Activated CD8-positive, alpha-beta memory T cell treated with anti-CD3 and anti-CD28 coated beads for 24 hours (primary cell): ENCODE data around the gene PDZD7.

Experiments used
- DNase-seq: peaks from one replicate; pipeline ENCODE4 v3.0.0-alpha.2; 2020

Gene PDZD7

GRCh38 chr10:101016814-101017213 lies 14.1 kb downstream of the PDZD7 start:
- no peak for DNase-seq

DNA sequence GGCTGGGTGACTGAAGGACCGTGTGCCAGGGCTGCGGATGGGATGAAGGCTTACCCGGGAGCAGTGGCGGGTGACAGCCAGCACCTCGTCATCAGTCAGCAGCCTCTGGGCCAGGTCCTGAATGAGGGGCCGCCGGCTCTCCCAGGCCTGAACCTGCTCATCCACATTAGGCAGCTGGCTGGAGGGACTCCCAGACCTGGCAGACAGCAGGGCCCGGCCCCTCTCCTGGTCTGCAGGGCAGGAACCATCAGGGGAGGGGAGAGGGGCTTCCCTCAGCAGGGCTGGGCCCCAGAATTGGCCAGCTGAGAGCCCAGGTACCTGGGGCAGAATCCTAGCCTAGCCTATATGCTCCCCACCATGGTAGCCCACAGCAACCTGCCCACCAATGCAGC lies 15.4 kb downstream of the PDZD7 start:
- DNase-seq: no peak

DNA sequence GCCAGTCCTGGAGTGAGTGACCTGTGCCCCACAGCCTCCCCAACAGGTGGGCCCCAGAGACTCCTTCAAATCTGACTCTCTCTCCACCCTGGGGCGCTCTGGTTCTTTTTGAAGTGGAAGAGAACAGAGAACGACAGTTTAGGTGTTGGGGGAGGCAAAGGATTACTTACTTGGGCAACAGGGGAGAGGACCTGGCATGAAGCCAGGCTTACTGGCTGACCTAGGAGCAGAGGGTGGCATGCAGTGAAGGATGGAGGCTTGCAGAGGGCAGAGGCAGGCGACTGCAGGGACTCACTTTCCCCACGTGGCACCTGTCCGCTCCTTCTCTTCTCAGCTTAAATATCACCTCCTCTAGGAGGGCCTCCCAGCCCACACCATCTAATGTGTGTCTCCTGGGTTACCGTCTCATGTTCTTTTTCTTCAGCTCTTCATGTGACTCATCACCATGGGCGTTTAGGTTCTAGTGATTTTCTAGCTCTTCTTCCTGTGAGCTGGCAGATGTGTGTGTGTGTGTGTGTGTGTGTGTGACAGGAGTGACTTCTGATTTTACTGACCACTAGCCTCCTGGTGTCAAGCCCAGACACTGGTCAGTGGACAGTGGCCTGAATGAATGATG lies 15.9 kb downstream of the PDZD7 start:
- no peak for DNase-seq

GRCh38 chr10:101014230-101014884 lies 16.6 kb downstream of the PDZD7 start:
- peak; percentile 92 for DNase-seq

DNA sequence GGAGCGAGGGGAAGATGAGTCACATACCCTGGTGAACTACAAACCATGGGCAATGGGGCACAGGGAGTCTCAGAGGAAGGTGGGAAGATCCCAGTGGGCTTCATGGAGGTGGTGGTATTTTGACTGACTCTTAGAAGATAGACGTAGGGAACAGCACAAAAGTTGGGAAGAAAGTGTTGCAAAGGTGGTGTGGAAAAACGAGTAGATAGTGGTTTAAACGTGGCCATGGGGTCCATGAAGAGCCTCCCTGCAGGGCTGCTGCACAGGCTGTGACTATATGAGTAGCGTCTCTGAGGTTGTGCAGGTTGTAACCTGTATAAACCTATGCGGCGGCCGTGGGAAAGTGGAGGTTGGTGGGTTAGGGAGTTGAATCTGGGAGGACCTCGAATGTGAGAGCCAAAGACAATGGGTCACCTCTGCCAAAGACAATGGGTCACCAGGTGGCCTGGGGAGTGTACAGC lies 17.5 kb downstream of the PDZD7 start:
- DNase-seq: no peak

DNA sequence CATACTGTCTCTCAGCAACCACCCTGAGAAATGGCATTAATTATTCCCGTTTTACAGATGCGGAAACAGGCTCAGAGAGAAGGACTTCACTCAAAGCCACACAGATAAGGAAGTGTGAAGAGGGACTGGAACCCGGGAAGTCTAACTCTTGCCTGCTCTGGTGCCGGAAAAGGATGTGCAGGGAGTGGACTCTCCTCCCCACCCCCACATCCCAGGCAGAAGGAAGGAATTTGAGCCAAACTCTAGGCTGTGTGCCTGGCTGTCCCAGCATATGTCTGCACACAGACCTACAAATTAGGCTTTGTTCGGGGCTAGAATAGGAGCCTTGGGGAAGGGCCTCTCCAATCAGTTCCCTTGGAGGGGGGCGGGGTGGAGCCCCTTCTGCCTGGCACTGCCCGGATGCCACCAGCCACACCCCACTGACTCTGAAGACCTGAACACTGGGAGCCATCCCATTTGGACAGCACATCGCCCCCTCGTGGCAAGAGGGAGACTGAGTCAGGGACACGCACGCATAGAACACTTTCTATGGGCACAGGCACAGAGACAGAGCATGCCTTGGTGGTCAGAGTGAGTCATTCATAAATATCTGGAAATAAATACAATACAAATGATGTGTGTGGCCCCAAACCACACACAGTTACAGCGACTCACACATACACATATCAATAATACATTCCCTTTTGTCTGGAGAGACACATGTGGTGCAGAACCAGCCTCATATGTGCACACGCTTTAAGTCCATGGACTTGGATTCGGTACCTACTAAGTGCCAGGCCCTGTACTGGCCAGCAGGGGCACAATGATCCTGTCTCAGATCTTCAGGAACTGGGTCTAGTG lies 18.2 kb downstream of the PDZD7 start:
- peak; percentile 89 for DNase-seq

DNA sequence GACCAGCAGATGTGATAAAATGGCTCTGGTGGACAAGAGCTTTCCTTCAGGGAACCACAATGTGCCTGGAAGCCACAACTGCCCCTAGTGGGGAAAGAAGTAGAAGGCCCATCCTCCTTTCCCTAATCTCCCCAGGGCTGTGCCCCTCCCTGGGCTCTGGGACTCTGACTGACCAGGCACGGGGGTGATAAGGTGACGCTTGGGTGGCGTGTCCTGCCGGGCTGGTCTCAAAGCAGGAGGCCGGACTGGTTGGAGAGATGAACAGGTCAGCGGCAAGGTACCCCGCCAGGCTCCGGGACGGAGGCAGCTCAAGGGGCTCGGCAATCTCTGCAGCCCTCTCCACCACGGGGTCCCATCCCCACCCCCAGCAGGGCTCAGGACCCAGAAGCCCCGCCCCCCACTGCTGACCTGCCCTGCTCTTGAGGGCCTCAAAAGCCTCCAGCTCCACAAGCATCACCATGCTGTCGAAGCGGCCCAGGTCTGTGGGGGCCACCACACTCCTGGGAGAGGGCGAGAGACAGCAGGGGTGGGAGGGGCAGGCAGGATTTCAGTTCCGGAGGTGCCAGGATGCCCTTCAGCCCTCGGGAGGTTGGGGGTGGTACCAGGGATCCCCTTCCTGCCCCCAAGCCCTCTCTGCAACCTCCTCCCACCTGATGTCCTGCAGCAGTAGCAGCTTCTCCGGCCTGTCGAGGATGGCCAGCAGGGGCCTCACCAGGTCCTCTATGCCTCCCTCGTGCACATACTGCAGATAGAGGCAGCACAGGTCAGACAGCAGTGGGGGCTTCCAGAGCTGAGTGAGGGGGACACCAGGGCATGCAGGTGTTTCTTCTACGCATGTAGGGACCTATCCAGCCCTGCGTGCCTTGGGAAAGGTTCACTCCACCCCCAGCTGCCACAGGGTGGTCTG lies 19.2 kb downstream of the PDZD7 start:
- no peak for DNase-seq

- DNase-seq: no peak
Observed at GRCh38 chr10:101010329-101010728, 20.6 kb downstream of the PDZD7 start.

DNA sequence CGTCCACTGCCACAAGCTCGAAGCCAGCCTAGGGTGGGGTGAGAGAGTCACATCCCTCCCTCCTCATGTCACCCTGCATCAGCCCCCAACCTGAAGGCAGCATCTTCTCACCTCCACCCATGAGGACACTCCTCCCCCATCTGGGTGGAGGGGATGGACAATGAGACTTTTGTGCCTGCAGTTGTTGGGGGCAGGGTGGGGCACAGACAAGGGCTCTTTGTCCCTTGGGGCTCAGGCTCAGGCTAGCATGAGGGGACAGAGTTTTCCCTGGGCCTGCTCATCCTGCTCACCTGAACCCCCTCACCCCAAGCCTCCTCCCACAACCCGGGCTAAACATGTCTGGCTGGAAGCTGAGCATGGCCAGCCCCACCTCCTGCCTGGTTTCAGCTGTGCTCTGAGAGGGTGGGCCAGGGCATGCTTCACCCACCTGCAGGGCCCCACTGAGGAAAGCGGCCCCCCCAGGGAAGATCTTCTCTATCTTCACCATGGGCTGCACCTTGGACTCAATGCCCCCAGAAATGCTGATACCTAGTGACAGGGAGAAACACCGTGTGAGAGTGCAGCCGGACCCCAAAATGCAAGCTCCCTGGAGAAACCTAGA lies 22.0 kb downstream of the PDZD7 start:
- no peak for DNase-seq

DNA sequence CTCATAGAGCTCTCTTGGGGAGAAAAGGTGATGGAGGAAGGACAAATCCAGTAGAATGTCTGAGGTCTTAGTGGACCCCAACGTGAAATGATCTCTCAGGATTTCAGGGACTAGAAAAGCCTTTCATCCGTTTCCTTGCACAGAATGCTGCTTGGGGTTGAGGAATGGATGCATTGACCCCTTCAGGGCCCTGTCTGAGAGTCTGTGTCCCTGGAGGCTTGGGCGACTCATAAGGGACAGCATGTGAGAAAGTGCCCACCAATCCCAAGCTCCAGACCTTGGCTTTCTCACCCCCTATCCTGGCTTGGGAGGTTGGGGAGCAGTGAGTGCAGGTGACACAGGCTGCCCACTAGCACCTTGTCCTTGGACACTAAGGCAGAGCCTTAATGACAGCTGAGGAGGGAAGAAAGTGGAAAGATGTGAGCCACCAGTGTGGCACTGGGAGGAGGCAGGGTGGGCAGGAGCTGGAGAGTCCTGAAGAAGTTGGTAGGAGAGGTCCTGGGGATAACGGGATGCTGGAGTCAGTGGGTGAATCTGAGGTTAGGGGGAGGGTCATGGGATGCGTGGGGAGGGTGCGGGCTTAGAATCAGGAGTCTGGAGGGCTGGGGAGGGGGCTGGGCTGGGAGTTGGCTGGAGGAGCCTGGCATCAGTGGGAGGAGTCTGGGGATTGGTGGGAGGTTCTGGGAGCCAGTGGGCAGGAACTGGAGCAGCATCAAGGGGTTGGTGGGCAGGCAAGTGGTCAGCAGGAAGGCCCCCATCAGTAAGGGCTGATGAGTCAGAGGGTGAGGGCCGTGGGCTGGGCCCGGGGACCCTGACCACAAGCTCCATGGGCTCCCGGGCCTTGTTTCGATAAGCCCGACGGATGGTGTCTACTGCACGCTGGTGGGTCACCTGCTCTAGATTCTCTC lies 22.8 kb downstream of the PDZD7 start:
- no peak for DNase-seq

GRCh38 chr10:101007099-101007711 lies 23.7 kb downstream of the PDZD7 start:
- no peak for DNase-seq

- DNase-seq: no peak
Observed at GRCh38 chr10:101006593-101007098, 24.3 kb downstream of the PDZD7 start.

DNA sequence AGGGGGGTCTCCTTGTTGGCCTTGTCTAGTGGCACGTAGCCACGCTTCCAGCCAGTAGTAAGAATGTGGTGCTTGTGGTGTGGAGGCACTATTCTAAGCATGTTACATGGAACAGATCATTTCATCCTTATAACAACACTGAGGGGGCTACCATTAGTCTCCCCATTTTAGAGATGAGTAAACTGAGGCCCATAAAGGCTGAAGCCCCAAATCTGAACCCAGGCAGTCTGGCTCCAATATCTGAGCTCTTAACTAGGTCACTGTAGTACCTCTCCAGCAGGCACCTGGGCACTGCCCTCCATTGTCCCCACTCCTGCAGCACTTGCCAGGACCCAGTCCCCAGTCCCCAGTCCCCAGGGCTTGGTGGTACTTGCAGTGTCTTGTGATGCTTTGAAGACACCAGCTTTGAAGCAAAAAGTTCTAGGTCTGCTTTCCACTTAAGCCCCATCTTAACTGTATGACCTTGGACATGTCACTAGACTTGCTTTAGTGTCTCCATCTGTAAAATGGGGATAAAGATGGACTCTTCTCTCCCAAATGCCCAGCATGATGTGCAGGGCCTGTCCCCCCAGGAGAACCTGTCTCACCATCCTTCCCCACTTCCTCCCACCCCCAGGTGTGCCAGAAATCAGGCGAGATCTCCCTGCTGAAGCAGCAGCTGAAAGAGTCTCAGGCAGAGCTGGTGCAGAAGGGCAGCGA lies 24.9 kb downstream of the PDZD7 start:
- no peak for DNase-seq

GRCh38 chr10:101005361-101005760 lies 25.6 kb downstream of the PDZD7 start:
- no peak for DNase-seq

GRCh38 chr10:101003639-101004206 lies 27.2 kb downstream of the PDZD7 start:
- DNase-seq: no peak

- no peak for DNase-seq
Observed at GRCh38 chr10:101002456-101002855, 28.5 kb downstream of the PDZD7 start.

DNA sequence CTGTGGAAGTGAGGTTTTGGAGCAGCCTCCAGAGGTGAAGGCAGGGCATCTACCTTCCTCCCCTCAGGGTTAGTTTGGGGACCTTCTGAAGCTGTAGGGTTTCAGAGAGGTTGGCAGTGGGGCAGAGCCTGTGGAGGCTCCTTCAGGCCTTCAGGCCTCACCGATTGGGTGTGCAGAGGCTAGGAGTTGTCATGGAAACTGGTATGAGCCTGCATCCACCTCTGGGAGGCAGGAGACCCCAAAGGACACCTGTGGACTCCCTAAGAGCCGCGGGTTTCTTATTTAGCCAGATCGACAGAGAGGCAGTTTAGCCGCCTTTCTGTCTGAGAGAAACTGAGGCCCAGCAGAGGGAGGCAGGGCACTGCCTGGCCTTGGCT lies 29.3 kb downstream of the PDZD7 start:
- DNase-seq: no peak

DNA sequence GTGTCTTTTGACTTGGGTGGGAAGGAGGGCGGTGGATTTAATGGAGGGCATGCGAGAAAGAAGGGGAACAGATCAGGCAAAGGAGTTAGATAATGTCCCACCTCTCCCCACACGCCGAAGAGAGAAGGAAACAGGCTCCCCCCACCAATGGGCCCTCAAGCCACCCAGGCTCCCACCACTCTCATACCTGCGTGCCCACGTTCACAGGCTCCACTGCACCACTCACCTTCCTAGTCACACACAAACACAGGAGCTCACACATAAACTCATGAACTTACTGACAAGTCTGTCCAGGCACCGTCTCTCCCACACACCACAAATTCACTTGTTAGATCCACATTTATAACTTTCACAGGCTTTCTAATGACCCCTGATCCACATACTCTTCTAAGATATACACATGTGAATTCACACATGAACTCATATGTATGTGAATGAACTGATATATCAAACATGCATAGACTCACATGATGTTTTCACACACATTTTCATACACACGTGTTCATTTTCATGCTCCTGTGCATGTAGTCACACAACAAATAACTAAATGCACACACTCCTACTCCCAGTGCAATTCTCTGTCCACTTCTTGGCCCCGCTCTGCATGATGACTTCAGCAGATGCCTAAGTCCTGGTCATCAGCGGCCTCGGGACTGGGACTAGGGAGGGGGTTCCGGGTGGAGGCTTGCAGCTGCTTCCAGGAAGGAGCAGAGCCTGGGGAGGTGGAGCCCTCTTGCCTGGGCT lies 29.8 kb downstream of the PDZD7 start:
- no peak for DNase-seq
